ENCODE results near the gene ADM2.
A peak's percentile ranks its signal among the peaks of the same experiment; 100 is the strongest.

Gene ADM2

GRCh38 chr22:50505776-50506610 lies 24.6 kb downstream of the ADM2 start:
- H3K27ac ChIP-seq (ENCODE audit: low read length), result no peak overlapping the region
- no peaks in the 10 kb centered on the region for H3K27me3 ChIP-seq (ENCODE audit: low read depth, low read length)
- no peak for TF ChIP-seq EZH2phosphoT487 (IDR thresholded peaks at IDR 0.05; ENCODE audit: low read depth)
- TF ChIP-seq, protein P1, sequence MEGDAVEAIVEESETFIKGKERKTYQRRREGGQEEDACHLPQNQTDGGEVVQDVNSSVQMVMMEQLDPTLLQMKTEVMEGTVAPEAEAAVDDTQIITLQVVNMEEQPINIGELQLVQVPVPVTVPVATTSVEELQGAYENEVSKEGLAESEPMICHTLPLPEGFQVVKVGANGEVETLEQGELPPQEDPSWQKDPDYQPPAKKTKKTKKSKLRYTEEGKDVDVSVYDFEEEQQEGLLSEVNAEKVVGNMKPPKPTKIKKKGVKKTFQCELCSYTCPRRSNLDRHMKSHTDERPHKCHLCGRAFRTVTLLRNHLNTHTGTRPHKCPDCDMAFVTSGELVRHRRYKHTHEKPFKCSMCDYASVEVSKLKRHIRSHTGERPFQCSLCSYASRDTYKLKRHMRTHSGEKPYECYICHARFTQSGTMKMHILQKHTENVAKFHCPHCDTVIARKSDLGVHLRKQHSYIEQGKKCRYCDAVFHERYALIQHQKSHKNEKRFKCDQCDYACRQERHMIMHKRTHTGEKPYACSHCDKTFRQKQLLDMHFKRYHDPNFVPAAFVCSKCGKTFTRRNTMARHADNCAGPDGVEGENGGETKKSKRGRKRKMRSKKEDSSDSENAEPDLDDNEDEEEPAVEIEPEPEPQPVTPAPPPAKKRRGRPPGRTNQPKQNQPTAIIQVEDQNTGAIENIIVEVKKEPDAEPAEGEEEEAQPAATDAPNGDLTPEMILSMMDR (IDR thresholded peaks at IDR 0.05; ENCODE audit: low read depth, low read length), result no peak
- H3K4me3 ChIP-seq (ENCODE audit: low read length), result peak overlapping the region; percentile 100
- no peak overlapping the region for H2AFZ ChIP-seq (ENCODE audit: low read depth, low read length)
- H3K4me2 ChIP-seq (ENCODE audit: low read length), result peak overlapping the region; percentile 93
- peaks cover 32% of the 10 kb centered on the region for H3K79me2 ChIP-seq (ENCODE audit: low read length)
- peak overlapping the region; percentile 99; the same call in 1 of the 2 replicates for H3K9ac ChIP-seq (ENCODE audit: low read length)
- H3K36me3 ChIP-seq (replicated peaks; ENCODE audit: low read depth, low read length), result no peaks in the 10 kb centered on the region
- H3K9me3 ChIP-seq (ENCODE audit: insufficient read depth, low read length), result no peaks in the 10 kb centered on the region
- H4K20me1 ChIP-seq (ENCODE audit: insufficient read depth, low read length), result 0 out of 2 replicates have a peak, but pooled peaks cover 4% of the 10 kb centered on the region
- H3K4me1 ChIP-seq (ENCODE audit: low read length), result peaks cover 15% of the 10 kb centered on the region

- Histone ChIP-seq H3K36me3 (replicated peaks; ENCODE audit: low read depth, low read length) (no peaks in the 10 kb centered on the region), H3K4me1 (ENCODE audit: low read length) (peaks cover 15% of the 10 kb centered on the region), H3K27ac (ENCODE audit: low read length) (peak overlapping the region; percentile 76), H2AFZ (ENCODE audit: low read depth, low read length) (peak overlapping the region; percentile 83; the same call in 1 of the 2 replicates), H3K9ac (ENCODE audit: low read length) (peak overlapping the region; percentile 99), H3K4me2 (ENCODE audit: low read length) (peak overlapping the region; percentile 93), H3K79me2 (ENCODE audit: low read length) (peaks cover 32% of the 10 kb centered on the region), H3K9me3 (ENCODE audit: insufficient read depth, low read length) (no peaks in the 10 kb centered on the region), H4K20me1 (ENCODE audit: insufficient read depth, low read length) (0 out of 2 replicates have a peak, but pooled peaks cover 4% of the 10 kb centered on the region), H3K4me3 (ENCODE audit: low read length) (peak overlapping the region; percentile 100), H3K27me3 (ENCODE audit: low read depth, low read length) (no peaks in the 10 kb centered on the region)
- no peak for TF ChIP-seq EZH2phosphoT487 (IDR thresholded peaks at IDR 0.05; ENCODE audit: low read depth)
- TF ChIP-seq, protein P1 (IDR thresholded peaks at IDR 0.05; ENCODE audit: low read depth, low read length), result no peak
Observed at GRCh38 chr22:50506611-50507420, 25.5 kb downstream of the ADM2 start.

GRCh38 chr22:50507421-50507990 lies 26.2 kb downstream of the ADM2 start, which contains the start of gene LMF2:
Gene LMF2 (minus strand): TSS chr22:50507702. CDS start chr22:50507675, 27 bp downstream.
- Histone ChIP-seq H3K9me3 (ENCODE audit: insufficient read depth, low read length) (no peaks in the 10 kb centered on the region), H4K20me1 (ENCODE audit: insufficient read depth, low read length) (0 out of 2 replicates have a peak, but pooled peaks cover 4% of the 10 kb centered on the region), H3K4me1 (ENCODE audit: low read length) (peaks cover 15% of the 10 kb centered on the region), H3K27me3 (ENCODE audit: low read depth, low read length) (no peaks in the 10 kb centered on the region), H2AFZ (ENCODE audit: low read depth, low read length) (peak within 1 kb of the TSS; percentile 83; the same call in 1 of the 2 replicates), H3K27ac (ENCODE audit: low read length) (peak within 1 kb of the TSS; percentile 76), H3K4me2 (ENCODE audit: low read length) (peak within 1 kb of the TSS; percentile 95), H3K4me3 (ENCODE audit: low read length) (peak within 1 kb of the TSS; percentile 100), H3K36me3 (replicated peaks; ENCODE audit: low read depth, low read length) (no peaks in the 10 kb centered on the region), H3K79me2 (ENCODE audit: low read length) (peaks cover 37% of the 10 kb centered on the region), H3K9ac (ENCODE audit: low read length) (peak within 1 kb of the TSS; percentile 99)
- no peak for TF ChIP-seq EZH2phosphoT487 (IDR thresholded peaks at IDR 0.05; ENCODE audit: low read depth)
- TF ChIP-seq, protein P1 (IDR thresholded peaks at IDR 0.05; ENCODE audit: low read depth, low read length), result no peak

Data from OCI-LY3 (cell line).